ENCODE measurements around the gene FUT8. TPM values are rescaled to one million over a fixed set of nuclear protein-coding genes. Genes with fewer than 3 reads are reported as not detected.
A peak's percentile ranks its signal among the peaks of the same experiment; 100 is the strongest.

The FUT8 gene
- total and polyA plus RNA-seq, 4 donors, result 1.1 to 14.1 (median 4.0) TPM

DNA sequence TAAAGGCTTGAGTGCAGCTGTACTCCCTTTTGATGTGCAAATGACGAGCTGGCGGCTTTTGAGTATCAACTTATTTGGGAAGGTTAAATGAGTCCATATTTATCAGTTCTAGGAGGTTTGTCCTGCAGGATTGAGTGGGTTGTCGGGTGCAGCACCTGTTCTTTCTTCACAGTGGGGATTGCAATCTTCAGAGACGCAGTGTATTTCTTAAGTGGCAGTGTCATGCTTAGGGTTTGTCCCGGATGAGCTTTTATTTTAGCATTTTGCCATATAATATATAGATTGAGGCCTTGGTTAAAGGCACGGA lies 1.2 kb downstream of the FUT8 start:
- peak overlapping the region; percentile 59 to 86 (median 82) for H3K4me3 ChIP-seq (ENCODE audit: low read depth in 1 of 3, low read length in 3 of 3)
- DNase-seq (ENCODE audit: low spot score), result peak; percentile 36
- H3K9me3 ChIP-seq (ENCODE audit: control insufficient read depth in 4 of 4, low read length in 3 of 4), result no peaks in the 10 kb centered on the region
- H3K4me1 ChIP-seq (ENCODE audit: control insufficient read depth in 4 of 4, insufficient read depth in 4 of 4, low read length in 3 of 4), result peaks cover 0 to 22% (median 10%) of the 10 kb centered on the region in 4 donors
- H3K9ac ChIP-seq (ENCODE audit: low read depth in 1 of 2, low read length in 2 of 2), result no peak overlapping the region
- H3K36me3 ChIP-seq (ENCODE audit: control insufficient read depth in 4 of 4, insufficient read depth in 3 of 4, low read depth in 1 of 4, low read length in 3 of 4), result no peaks in the 10 kb centered on the region
- H3K27me3 ChIP-seq (ENCODE audit: control insufficient read depth in 4 of 4, insufficient read depth in 4 of 4, low read length in 3 of 4), result no peaks in the 10 kb centered on the region
- WGBS, result 53% methylated on average over 6 of the region's 6 CpGs
- H3K27ac ChIP-seq (ENCODE audit: low read depth in 1 of 2, low read length in 2 of 2), result no peak overlapping the region
- TF ChIP-seq TAF1 (conservative IDR thresholded peaks at IDR 0.05) (no peak), GABPA (IDR thresholded peaks at IDR 0.05 in 1 of 2, conservative IDR thresholded peaks at IDR 0.05 in 1 of 2) (no peak), RXRA (IDR thresholded peaks at IDR 0.05) (no peak)
- TF ChIP-seq, protein P1, sequence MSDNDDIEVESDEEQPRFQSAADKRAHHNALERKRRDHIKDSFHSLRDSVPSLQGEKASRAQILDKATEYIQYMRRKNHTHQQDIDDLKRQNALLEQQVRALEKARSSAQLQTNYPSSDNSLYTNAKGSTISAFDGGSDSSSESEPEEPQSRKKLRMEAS (IDR thresholded peaks at IDR 0.05), result no peak
- TF ChIP-seq, protein P2, sequence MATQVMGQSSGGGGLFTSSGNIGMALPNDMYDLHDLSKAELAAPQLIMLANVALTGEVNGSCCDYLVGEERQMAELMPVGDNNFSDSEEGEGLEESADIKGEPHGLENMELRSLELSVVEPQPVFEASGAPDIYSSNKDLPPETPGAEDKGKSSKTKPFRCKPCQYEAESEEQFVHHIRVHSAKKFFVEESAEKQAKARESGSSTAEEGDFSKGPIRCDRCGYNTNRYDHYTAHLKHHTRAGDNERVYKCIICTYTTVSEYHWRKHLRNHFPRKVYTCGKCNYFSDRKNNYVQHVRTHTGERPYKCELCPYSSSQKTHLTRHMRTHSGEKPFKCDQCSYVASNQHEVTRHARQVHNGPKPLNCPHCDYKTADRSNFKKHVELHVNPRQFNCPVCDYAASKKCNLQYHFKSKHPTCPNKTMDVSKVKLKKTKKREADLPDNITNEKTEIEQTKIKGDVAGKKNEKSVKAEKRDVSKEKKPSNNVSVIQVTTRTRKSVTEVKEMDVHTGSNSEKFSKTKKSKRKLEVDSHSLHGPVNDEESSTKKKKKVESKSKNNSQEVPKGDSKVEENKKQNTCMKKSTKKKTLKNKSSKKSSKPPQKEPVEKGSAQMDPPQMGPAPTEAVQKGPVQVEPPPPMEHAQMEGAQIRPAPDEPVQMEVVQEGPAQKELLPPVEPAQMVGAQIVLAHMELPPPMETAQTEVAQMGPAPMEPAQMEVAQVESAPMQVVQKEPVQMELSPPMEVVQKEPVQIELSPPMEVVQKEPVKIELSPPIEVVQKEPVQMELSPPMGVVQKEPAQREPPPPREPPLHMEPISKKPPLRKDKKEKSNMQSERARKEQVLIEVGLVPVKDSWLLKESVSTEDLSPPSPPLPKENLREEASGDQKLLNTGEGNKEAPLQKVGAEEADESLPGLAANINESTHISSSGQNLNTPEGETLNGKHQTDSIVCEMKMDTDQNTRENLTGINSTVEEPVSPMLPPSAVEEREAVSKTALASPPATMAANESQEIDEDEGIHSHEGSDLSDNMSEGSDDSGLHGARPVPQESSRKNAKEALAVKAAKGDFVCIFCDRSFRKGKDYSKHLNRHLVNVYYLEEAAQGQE (IDR thresholded peaks at IDR 0.05), result no peak
- TF ChIP-seq, protein P3, sequence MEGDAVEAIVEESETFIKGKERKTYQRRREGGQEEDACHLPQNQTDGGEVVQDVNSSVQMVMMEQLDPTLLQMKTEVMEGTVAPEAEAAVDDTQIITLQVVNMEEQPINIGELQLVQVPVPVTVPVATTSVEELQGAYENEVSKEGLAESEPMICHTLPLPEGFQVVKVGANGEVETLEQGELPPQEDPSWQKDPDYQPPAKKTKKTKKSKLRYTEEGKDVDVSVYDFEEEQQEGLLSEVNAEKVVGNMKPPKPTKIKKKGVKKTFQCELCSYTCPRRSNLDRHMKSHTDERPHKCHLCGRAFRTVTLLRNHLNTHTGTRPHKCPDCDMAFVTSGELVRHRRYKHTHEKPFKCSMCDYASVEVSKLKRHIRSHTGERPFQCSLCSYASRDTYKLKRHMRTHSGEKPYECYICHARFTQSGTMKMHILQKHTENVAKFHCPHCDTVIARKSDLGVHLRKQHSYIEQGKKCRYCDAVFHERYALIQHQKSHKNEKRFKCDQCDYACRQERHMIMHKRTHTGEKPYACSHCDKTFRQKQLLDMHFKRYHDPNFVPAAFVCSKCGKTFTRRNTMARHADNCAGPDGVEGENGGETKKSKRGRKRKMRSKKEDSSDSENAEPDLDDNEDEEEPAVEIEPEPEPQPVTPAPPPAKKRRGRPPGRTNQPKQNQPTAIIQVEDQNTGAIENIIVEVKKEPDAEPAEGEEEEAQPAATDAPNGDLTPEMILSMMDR (IDR thresholded peaks at IDR 0.05; ENCODE audit: low read depth, low read length, missing input control), result no peak

DNA sequence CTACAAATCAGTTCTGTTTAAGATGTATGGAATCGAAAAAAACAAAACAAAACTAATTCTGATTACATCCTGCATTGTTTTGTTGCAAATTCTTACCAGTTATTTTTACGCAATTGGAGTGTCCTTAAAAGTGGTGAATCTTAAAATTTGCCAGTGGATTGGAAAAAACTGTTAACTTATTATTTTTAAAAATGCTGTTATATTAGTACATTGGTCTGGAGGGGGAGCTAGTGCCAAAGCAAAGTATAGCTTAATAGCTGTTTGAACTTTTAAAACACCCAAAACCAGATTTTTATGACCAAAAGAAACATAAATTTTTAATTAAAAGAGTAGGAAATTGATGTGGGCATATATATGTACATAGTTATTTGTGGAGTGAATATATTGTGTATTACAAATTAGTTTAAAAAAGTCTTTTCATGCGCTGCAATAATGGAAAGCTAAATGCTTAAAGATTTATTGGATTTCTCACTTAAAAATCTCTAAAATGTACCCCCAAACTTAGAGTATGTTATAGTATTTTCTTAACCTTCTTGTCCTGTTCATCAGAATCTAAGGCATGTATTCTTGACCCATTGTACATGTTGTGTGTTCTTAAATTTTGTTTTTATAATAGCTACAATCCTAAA lies 2.5 kb downstream of the FUT8 start:
- Histone ChIP-seq H3K27me3 (ENCODE audit: control insufficient read depth in 4 of 4, insufficient read depth in 4 of 4, low read length in 3 of 4) (no peaks in the 10 kb centered on the region), H3K4me1 (ENCODE audit: control insufficient read depth in 4 of 4, insufficient read depth in 4 of 4, low read length in 3 of 4) (peaks cover 0 to 22% (median 10%) of the 10 kb centered on the region in 4 donors), H3K27ac (ENCODE audit: low read depth in 1 of 2, low read length in 2 of 2) (no peak overlapping the region), H3K4me3 (ENCODE audit: low read depth in 1 of 3, low read length in 3 of 3) (no peak overlapping the region), H3K9ac (ENCODE audit: low read depth in 1 of 2, low read length in 2 of 2) (no peak overlapping the region), H3K36me3 (ENCODE audit: control insufficient read depth in 4 of 4, insufficient read depth in 3 of 4, low read depth in 1 of 4, low read length in 3 of 4) (no peaks in the 10 kb centered on the region), H3K9me3 (ENCODE audit: control insufficient read depth in 4 of 4, low read length in 3 of 4) (no peaks in the 10 kb centered on the region)
- TF ChIP-seq, protein P3 (IDR thresholded peaks at IDR 0.05; ENCODE audit: low read depth, low read length, missing input control), result peak; percentile 19
- TF ChIP-seq RAD21 (IDR thresholded peaks at IDR 0.05), result peak; percentile 68 to 75
- TF ChIP-seq EGR1 (IDR thresholded peaks at IDR 0.05; ENCODE audit: low read depth in 2 of 2), result no peak
- no peak for DNase-seq (ENCODE audit: low spot score)
- WGBS, result 82% methylated on average over 3 of the region's 3 CpGs

All from liver (tissue), 9 donors.